Measurements from ENCODE around the gene CACNG8. TPM values are rescaled to one million over a fixed set of nuclear protein-coding genes. Genes with fewer than 3 reads are reported as not detected.

Gene CACNG8
- total and polyA plus RNA-seq, 4 donors, result 0.01 to 0.15 (median 0.06) TPM; not detected in 1

DNA sequence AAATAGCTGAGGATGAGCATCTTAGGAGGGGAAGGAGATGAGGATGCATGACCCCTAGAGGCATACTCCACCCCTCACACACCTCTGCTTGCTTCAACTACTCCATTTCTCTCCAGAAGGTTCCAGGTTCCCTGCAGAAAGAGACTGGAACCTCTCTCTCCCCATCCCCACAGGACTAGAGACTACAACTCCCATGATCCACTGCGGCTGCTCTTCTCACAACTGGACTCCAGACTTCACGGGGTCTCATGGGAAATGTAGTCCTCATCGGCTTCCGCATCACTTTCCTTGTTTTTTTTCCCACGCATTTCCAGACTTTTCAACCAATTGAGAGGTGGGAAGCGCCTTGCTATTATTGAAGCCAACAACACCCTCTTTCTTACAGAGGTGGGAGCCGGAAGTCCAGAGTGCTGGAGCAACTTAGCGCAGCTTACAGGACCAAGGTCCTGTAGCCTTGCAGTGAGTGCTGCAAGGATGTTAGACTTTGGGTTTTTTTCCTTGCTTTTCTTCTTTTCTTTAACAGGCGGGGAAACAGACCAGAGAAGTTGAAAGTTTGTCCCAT, 14.8 kb downstream of the CACNG8 start:
- peaks cover 0 to 48% (median 42%) of the 10 kb centered on the region in 3 donors for H3K27me3 ChIP-seq (ENCODE audit: control insufficient read depth in 3 of 3, insufficient read depth in 3 of 3, low read length in 2 of 3)
- TF ChIP-seq CTCF (IDR thresholded peaks at IDR 0.05; ENCODE audit: control extremely low read depth, extremely low read depth), result no peak

GRCh38 chr19:53977991-53978731, 15.4 kb downstream of the CACNG8 start:
- peak in 2 of 3 donors; percentile 15 to 26 for DNase-seq
- Histone ChIP-seq H3K9me3 (ENCODE audit: control insufficient read depth in 4 of 4, insufficient read depth in 3 of 4, low read length in 3 of 4) (peaks cover 0 to 14% (median 0%) of the 10 kb centered on the region in 4 donors), H3K4me1 (ENCODE audit: control insufficient read depth in 5 of 5, insufficient read depth in 5 of 5, low read length in 5 of 5) (peaks cover 0 to 22% (median 3%) of the 10 kb centered on the region in 5 donors), H3K9ac (ENCODE audit: insufficient read depth in 1 of 2, low read length in 2 of 2) (no peak overlapping the region), H3K27me3 (ENCODE audit: control insufficient read depth in 3 of 3, insufficient read depth in 3 of 3, low read length in 2 of 3) (peaks cover 0 to 45% (median 43%) of the 10 kb centered on the region in 3 donors), H3K27ac (ENCODE audit: low read depth in 1 of 2, low read length in 1 of 2) (no peak overlapping the region), H3K4me3 (no peak overlapping the region), H3K36me3 (ENCODE audit: control insufficient read depth in 4 of 4, insufficient read depth in 4 of 4, low read length in 4 of 4) (no peaks in the 10 kb centered on the region)
- no peak for TF ChIP-seq CTCF (IDR thresholded peaks at IDR 0.05; ENCODE audit: control extremely low read depth, extremely low read depth)
- no peak for ATAC-seq (ENCODE audit: insufficient read depth, low FRiP score)
- WGBS, 2 donors, result 3 to 6% methylated on average over 54 of the region's 54 CpGs

More for the DNA sequence above, 14.8 kb downstream of the CACNG8 start:
- Histone ChIP-seq H3K9me3 (ENCODE audit: control insufficient read depth in 4 of 4, insufficient read depth in 3 of 4, low read length in 3 of 4) (peaks cover 0 to 16% (median 0%) of the 10 kb centered on the region in 4 donors), H3K4me3 (no peak overlapping the region), H3K4me1 (ENCODE audit: control insufficient read depth in 5 of 5, insufficient read depth in 5 of 5, low read length in 5 of 5) (peaks cover 0 to 22% (median 3%) of the 10 kb centered on the region in 5 donors), H3K36me3 (ENCODE audit: control insufficient read depth in 4 of 4, insufficient read depth in 4 of 4, low read length in 4 of 4) (no peaks in the 10 kb centered on the region), H3K27ac (ENCODE audit: low read depth in 1 of 2, low read length in 1 of 2) (no peak overlapping the region), H3K9ac (ENCODE audit: insufficient read depth in 1 of 2, low read length in 2 of 2) (no peak overlapping the region)
- peak; percentile 74 to 85 (median 83) for DNase-seq
- 2 to 3% methylated on average over 9 of the region's 9 CpGs for WGBS, 2 donors
- ATAC-seq (ENCODE audit: insufficient read depth, low FRiP score), result peak; percentile 66

DNA sequence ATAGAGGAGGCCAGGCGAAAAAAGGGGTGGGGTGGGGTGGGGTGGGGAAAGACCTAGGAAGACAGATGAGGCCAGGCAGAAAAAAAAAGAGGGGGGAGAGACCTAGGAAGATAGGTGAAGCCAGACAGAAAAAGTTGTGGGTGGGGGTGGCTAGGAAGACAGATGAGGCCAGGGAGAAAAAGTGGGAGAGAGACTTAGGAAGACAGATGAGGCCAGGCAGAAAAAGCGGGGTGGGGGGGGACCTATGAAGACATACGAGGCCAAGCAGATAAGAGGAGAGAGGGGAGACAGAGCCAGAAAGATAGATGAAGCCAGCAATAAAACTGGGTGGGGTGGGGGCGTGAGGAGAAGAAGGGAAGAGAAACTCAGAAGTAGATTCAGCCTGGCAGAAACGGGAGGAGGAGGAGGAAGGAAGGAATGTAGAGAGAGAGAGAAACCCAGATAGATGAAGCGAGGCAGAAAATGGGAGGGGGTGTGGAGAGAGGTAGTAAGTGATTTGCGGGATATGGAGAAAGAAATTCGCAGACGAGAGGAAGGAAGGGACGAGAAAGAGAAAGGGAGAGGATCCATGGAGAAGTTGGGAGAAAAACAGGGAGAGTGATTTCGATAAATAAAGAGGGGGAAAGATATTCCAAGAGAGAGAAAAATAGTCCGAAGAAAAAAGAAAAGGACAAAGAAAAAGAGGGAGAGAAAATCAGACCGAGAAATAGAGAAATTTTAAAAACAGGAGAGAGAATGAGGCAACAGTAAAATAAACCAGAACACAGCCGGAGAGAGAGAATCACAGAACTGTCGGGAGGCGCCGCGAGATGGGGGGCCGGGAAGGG, 16.5 kb downstream of the CACNG8 start:
- Histone ChIP-seq H3K9me3 (ENCODE audit: control insufficient read depth in 4 of 4, insufficient read depth in 3 of 4, low read length in 3 of 4) (peaks cover 0 to 20% (median 0%) of the 10 kb centered on the region in 4 donors), H3K27ac (ENCODE audit: low read depth in 1 of 2, low read length in 1 of 2) (no peak overlapping the region), H3K27me3 (ENCODE audit: control insufficient read depth in 3 of 3, insufficient read depth in 3 of 3, low read length in 2 of 3) (peaks cover 0 to 55% (median 53%) of the 10 kb centered on the region in 3 donors), H3K4me3 (no peak overlapping the region), H3K9ac (ENCODE audit: insufficient read depth in 1 of 2, low read length in 2 of 2) (no peak overlapping the region), H3K36me3 (ENCODE audit: control insufficient read depth in 4 of 4, insufficient read depth in 4 of 4, low read length in 4 of 4) (no peaks in the 10 kb centered on the region), H3K4me1 (ENCODE audit: control insufficient read depth in 5 of 5, insufficient read depth in 5 of 5, low read length in 5 of 5) (peaks cover 0 to 22% (median 3%) of the 10 kb centered on the region in 5 donors)
- 4 to 6% methylated on average over 18 to 19 of the region's 19 CpGs for WGBS, 2 donors
- DNase-seq (no peak), ATAC-seq (ENCODE audit: insufficient read depth, low FRiP score) (no peak)
- no peak for TF ChIP-seq CTCF (IDR thresholded peaks at IDR 0.05; ENCODE audit: control extremely low read depth, extremely low read depth)

Data from lung (tissue), 12 donors.